ENCODE data around the gene HDAC9. TPM values are rescaled to one million over a fixed set of nuclear protein-coding genes. Genes with fewer than 3 reads are reported as not detected.

HDAC9 gene
- polyA plus RNA-seq, 1 of the 3 experiments (the other 2 are of a cell fraction): 11.6 TPM

DNA sequence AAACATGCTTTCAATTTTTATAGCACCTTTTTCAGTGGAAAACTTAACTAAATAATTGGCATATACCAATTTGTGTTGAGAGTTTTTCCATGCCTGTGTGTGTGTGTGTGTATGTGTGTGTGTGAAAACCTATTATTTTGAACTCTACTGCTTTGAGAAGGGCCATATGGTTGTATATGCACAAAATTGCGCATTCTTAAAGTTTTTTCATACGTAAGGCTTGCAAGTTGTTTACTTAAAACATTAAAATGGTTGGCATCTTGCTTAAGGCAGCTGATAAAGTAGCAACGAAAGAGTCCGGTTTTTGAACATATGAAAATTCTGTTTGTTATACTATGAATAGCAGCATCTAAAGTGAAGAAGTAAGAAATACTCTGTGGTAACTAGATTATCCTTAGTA is 84.1 kb downstream of the HDAC9 start:
- WGBS (ENCODE audit: low lambda C conversion rate): 92% methylated on average over 4 of the region's 4 CpGs
- Histone ChIP-seq H3K9me2 (no peaks in the 10 kb centered on the region), H4K20me1 (ENCODE audit: insufficient read depth) (no peaks in the 10 kb centered on the region), H3F3A (replicated peaks; ENCODE audit: insufficient read depth) (peaks cover 20% of the 10 kb centered on the region), H3K9ac (no peak overlapping the region), H3K36me3 (replicated peaks in 1 of 2; ENCODE audit: control insufficient read depth in 1 of 2, insufficient read depth in 2 of 2, low read length in 1 of 2) (peaks cover 0 to 5% of the 10 kb centered on the region in 2 experiments), H3K79me2 (ENCODE audit: insufficient read depth) (peaks cover 20% of the 10 kb centered on the region; the same call in 1 of the 2 replicates), H2AFZ (ENCODE audit: low read depth) (no peak overlapping the region), H3K4me3 (ENCODE audit: low read depth in 2 of 2, low read length in 1 of 2) (no peak overlapping the region), H3K27ac (ENCODE audit: low read depth in 2 of 2, low read length in 1 of 2) (no peak overlapping the region), H3K27me3 (ENCODE audit: insufficient read depth) (no peaks in the 10 kb centered on the region), H3K4me2 (no peak overlapping the region), H3K9me3 (no peaks in the 10 kb centered on the region), H3K4me1 (ENCODE audit: control insufficient read depth in 1 of 2, insufficient read depth in 2 of 2, low read depth in 1 of 2, low read length in 1 of 2) (peaks cover 9 to 16% of the 10 kb centered on the region in 2 experiments; a peak in 3 of 4 replicates)
- ChIA-PET CTCF (interaction anchor here (1.1 to 9.7 kb wide), 5 partner anchors 9 to 228 kb away, joined by 3 to 73 read pairs (median 13); no protein-coding TSS in a partner anchor), POLR2A (no interaction called here)
- no peak for DNase-seq
- TF ChIP-seq, protein P1, sequence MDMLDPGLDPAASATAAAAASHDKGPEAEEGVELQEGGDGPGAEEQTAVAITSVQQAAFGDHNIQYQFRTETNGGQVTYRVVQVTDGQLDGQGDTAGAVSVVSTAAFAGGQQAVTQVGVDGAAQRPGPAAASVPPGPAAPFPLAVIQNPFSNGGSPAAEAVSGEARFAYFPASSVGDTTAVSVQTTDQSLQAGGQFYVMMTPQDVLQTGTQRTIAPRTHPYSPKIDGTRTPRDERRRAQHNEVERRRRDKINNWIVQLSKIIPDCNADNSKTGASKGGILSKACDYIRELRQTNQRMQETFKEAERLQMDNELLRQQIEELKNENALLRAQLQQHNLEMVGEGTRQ (IDR thresholded peaks at IDR 0.05; ENCODE audit: borderline replicate concordance, low read depth, low read length): no peak
- TF ChIP-seq RFX5 (IDR thresholded peaks at IDR 0.05; ENCODE audit: low read length) (no peak), RAD21 (IDR thresholded peaks at IDR 0.05; ENCODE audit: low read length) (no peak), ELF1 (IDR thresholded peaks at IDR 0.05) (no peak), NRF1 (IDR thresholded peaks at IDR 0.05; ENCODE audit: low read depth, low read length) (no peak), JUND (IDR thresholded peaks at IDR 0.05) (no peak), MEF2A (IDR thresholded peaks at IDR 0.05; ENCODE audit: borderline replicate concordance, low read depth) (no peak), EZH2phosphoT487 (IDR thresholded peaks at IDR 0.05; ENCODE audit: borderline replicate concordance, low read depth) (no peak), FOXJ3 (CRISPR knock-in tag; IDR thresholded peaks at IDR 0.05) (no peak), GATA2 (CRISPR knock-in tag; IDR thresholded peaks at IDR 0.05) (no peak), TAF1 (IDR thresholded peaks at IDR 0.05; ENCODE audit: borderline replicate concordance, low read depth, low read length) (no peak), YY1 (IDR thresholded peaks at IDR 0.05; ENCODE audit: low read depth) (no peak)
- TF ChIP-seq, protein P2, sequence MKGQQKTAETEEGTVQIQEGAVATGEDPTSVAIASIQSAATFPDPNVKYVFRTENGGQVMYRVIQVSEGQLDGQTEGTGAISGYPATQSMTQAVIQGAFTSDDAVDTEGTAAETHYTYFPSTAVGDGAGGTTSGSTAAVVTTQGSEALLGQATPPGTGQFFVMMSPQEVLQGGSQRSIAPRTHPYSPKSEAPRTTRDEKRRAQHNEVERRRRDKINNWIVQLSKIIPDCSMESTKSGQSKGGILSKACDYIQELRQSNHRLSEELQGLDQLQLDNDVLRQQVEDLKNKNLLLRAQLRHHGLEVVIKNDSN (IDR thresholded peaks at IDR 0.05; ENCODE audit: borderline replicate concordance, low read depth): no peak
- TF ChIP-seq, protein P3, sequence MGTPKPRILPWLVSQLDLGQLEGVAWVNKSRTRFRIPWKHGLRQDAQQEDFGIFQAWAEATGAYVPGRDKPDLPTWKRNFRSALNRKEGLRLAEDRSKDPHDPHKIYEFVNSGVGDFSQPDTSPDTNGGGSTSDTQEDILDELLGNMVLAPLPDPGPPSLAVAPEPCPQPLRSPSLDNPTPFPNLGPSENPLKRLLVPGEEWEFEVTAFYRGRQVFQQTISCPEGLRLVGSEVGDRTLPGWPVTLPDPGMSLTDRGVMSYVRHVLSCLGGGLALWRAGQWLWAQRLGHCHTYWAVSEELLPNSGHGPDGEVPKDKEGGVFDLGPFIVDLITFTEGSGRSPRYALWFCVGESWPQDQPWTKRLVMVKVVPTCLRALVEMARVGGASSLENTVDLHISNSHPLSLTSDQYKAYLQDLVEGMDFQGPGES (IDR thresholded peaks at IDR 0.05; ENCODE audit: low read depth, low read length): no peak
- TF ChIP-seq, protein P4, sequence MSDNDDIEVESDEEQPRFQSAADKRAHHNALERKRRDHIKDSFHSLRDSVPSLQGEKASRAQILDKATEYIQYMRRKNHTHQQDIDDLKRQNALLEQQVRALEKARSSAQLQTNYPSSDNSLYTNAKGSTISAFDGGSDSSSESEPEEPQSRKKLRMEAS (IDR thresholded peaks at IDR 0.05; ENCODE audit: low read depth): no peak
- TF ChIP-seq, protein P5, sequence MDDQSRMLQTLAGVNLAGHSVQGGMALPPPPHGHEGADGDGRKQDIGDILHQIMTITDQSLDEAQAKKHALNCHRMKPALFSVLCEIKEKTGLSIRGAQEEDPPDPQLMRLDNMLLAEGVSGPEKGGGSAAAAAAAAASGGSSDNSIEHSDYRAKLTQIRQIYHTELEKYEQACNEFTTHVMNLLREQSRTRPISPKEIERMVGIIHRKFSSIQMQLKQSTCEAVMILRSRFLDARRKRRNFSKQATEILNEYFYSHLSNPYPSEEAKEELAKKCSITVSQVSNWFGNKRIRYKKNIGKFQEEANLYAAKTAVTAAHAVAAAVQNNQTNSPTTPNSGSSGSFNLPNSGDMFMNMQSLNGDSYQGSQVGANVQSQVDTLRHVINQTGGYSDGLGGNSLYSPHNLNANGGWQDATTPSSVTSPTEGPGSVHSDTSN (IDR thresholded peaks at IDR 0.05): no peak
- TF ChIP-seq, protein P6, sequence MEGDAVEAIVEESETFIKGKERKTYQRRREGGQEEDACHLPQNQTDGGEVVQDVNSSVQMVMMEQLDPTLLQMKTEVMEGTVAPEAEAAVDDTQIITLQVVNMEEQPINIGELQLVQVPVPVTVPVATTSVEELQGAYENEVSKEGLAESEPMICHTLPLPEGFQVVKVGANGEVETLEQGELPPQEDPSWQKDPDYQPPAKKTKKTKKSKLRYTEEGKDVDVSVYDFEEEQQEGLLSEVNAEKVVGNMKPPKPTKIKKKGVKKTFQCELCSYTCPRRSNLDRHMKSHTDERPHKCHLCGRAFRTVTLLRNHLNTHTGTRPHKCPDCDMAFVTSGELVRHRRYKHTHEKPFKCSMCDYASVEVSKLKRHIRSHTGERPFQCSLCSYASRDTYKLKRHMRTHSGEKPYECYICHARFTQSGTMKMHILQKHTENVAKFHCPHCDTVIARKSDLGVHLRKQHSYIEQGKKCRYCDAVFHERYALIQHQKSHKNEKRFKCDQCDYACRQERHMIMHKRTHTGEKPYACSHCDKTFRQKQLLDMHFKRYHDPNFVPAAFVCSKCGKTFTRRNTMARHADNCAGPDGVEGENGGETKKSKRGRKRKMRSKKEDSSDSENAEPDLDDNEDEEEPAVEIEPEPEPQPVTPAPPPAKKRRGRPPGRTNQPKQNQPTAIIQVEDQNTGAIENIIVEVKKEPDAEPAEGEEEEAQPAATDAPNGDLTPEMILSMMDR (IDR thresholded peaks at IDR 0.05): no peak

Data from SK-N-SH (cell line).